OCI-LY1 (cell line): ENCODE results near the gene BANF2.

Source experiments
- H2AFZ ChIP-seq: fragments of 200-600 bp; sonication (generic), shearing (Covaris generic); 2 replicates; pipeline ENCODE4 v1.6.0; 2014; ENCODE audit warnings: antibody characterized with exemption, mild to moderate bottlenecking, low read length
- H3F3A ChIP-seq: fragments of 200-600 bp; sonication (generic), shearing (Covaris generic); 2 replicates; pipeline ENCODE4 v1.6.0; 2014; ENCODE audit warnings: mild to moderate bottlenecking, antibody characterized with exemption, low read length, moderate library complexity; ENCODE audit not compliant: insufficient read depth
- H3K27ac ChIP-seq: fragments of 200-600 bp; sonication (generic); 2 replicates; pipeline ENCODE4 v1.5.1; 2014; ENCODE audit warnings: low read length, mixed run types, mild to moderate bottlenecking, low read depth; ENCODE audit not compliant: poor library complexity, severe bottlenecking
- H3K27me3 ChIP-seq: fragments of 200-600 bp; sonication (generic); 2 replicates; pipeline ENCODE4 v1.6.0; 2014; ENCODE audit warnings: antibody characterized with exemption, mild to moderate bottlenecking, low read length, moderate library complexity; ENCODE audit not compliant: insufficient read depth
- H3K36me3 ChIP-seq: fragments of 200-600 bp; sonication (generic); 2 replicates; pipeline ENCODE4 v1.6.1; 2014; ENCODE audit warnings: mild to moderate bottlenecking, antibody characterized with exemption, low read length, moderate library complexity, mixed read lengths; ENCODE audit not compliant: insufficient read depth
- H3K4me1 ChIP-seq: fragments of 200-600 bp; sonication (generic); 2 replicates; pipeline ENCODE4 v1.5.1; 2014; ENCODE audit warnings: mild to moderate bottlenecking, low read length, moderate library complexity; ENCODE audit not compliant: insufficient read depth, severe bottlenecking
- H3K4me2 ChIP-seq: fragments of 200-600 bp; sonication (generic), shearing (Covaris generic); 2 replicates; pipeline ENCODE4 v1.6.1; 2014; ENCODE audit warnings: low read length
- H3K4me3 ChIP-seq: fragments of 200-600 bp; sonication (generic); 2 replicates; pipeline ENCODE4 v1.5.1; 2014; ENCODE audit warnings: low read length, low read depth, mild to moderate bottlenecking, mixed read lengths; ENCODE audit not compliant: poor library complexity, severe bottlenecking
- H3K79me2 ChIP-seq: fragments of 200-600 bp; shearing (Covaris generic); 2 replicates; pipeline ENCODE4 v1.6.1; 2016; ENCODE audit warnings: mixed run types, low read length, mixed read lengths; ENCODE audit not compliant: insufficient read depth
- H3K9ac ChIP-seq: fragments of 200-600 bp; sonication (generic), shearing (Covaris generic); 2 replicates; pipeline ENCODE4 v1.6.1; 2014; ENCODE audit warnings: mild to moderate bottlenecking, low read length, mixed read lengths
- H3K9me2 ChIP-seq: fragments of 200-600 bp; sonication (generic), shearing (Covaris generic); 2 replicates; pipeline ENCODE4 v1.6.1; 2014; ENCODE audit warnings: low read depth, mild to moderate bottlenecking, low read length, mixed read lengths
- H3K9me3 ChIP-seq: fragments of 200-600 bp; shearing (Covaris generic); 2 replicates; pipeline ENCODE4 v1.6.1; 2014; ENCODE audit warnings: low read length, mixed read lengths
- H4K20me1 ChIP-seq: fragments of 200-600 bp; sonication (generic), shearing (Covaris generic); 2 replicates; pipeline ENCODE4 v1.6.0; 2016; ENCODE audit warnings: mild to moderate bottlenecking, low read length; ENCODE audit not compliant: insufficient read depth
- CTCF ChIP-seq: fragments of 200-600 bp; sonication (generic), shearing (Covaris generic); IDR thresholded peaks from 2 replicates; pipeline ENCODE4 v1.5.1; 2017; ENCODE audit warnings: mild to moderate bottlenecking, antibody characterized with exemption, low read length, moderate library complexity, mixed read lengths
- EZH2 ChIP-seq: fragments of 200-600 bp; sonication (generic), shearing (Covaris generic); IDR thresholded peaks from 2 replicates; pipeline ENCODE4 v1.8.0; 2017; ENCODE audit warnings: borderline replicate concordance, mixed run types, mild to moderate bottlenecking, antibody characterized with exemption, low read length, moderate library complexity, mixed read lengths

BANF2 gene

GRCh38 chr20:17684077-17684888 lies 15.5 kb upstream of the BANF2 start:
- Histone ChIP-seq H3K9me2 (no peaks in the 10 kb centered on the region), H3K27me3 (no peaks in the 10 kb centered on the region; the same call in 1 of the 2 replicates), H3K36me3 (no peaks in the 10 kb centered on the region; the same call in 1 of the 2 replicates), H4K20me1 (no peaks in the 10 kb centered on the region), H3K4me1 (peaks cover 18% of the 10 kb centered on the region), H2AFZ (no peak overlapping the region), H3K4me2 (no peak overlapping the region), H3K79me2 (no peaks in the 10 kb centered on the region), H3K9ac (no peak overlapping the region), H3K9me3 (no peaks in the 10 kb centered on the region), H3F3A (no peaks in the 10 kb centered on the region), H3K4me3 (no peak overlapping the region), H3K27ac (no peak overlapping the region)
- TF ChIP-seq CTCF = no peak
- TF ChIP-seq EZH2 = no peak

GRCh38 chr20:17685168-17685567 lies 14.6 kb upstream of the BANF2 start:
- Histone ChIP-seq H3K9ac (no peak overlapping the region), H3K36me3 (no peaks in the 10 kb centered on the region), H3K79me2 (no peaks in the 10 kb centered on the region), H3K9me2 (no peaks in the 10 kb centered on the region), H3K9me3 (no peaks in the 10 kb centered on the region), H2AFZ (no peak overlapping the region), H3K27me3 (no peaks in the 10 kb centered on the region; the same call in 1 of the 2 replicates), H3K4me3 (no peak overlapping the region), H3F3A (no peaks in the 10 kb centered on the region), H3K27ac (no peak overlapping the region), H4K20me1 (no peaks in the 10 kb centered on the region), H3K4me2 (no peak overlapping the region), H3K4me1 (peaks cover 12% of the 10 kb centered on the region)
- TF ChIP-seq CTCF (no peak), EZH2 (no peak)

- Histone ChIP-seq H3K79me2 (no peaks in the 10 kb centered on the region), H3K4me1 (peaks cover 4% of the 10 kb centered on the region), H3K4me3 (no peak overlapping the region), H3K4me2 (no peak overlapping the region), H3K27ac (no peak overlapping the region), H3K9me3 (no peaks in the 10 kb centered on the region), H3K27me3 (peaks cover 5% of the 10 kb centered on the region; the same call in 1 of the 2 replicates), H3K9me2 (no peaks in the 10 kb centered on the region), H2AFZ (no peak overlapping the region), H3K9ac (no peak overlapping the region), H3F3A (no peaks in the 10 kb centered on the region), H3K36me3 (no peaks in the 10 kb centered on the region), H4K20me1 (no peaks in the 10 kb centered on the region)
- TF ChIP-seq EZH2 = no peak
- TF ChIP-seq CTCF = no peak
Observed at GRCh38 chr20:17687800-17688199, 12.0 kb upstream of the BANF2 start.
